PC-3 (cell line): ENCODE measurements around the gene C5orf63. TPM values are rescaled to one million over a fixed set of nuclear protein-coding genes. Genes with fewer than 3 reads are reported as not detected.

Source experiments
- ATAC-seq: fragments of 200-7000 bp; cut with Tn5 transposase; 2 replicates; pipeline ENCODE4 v1.9.1; 2020; ENCODE audit warnings: mild to moderate bottlenecking, moderate library complexity
- BruUV-seq: library from RNA; stranded (reverse); fragments of 400-500 nt; replicated peaks from 2 replicates; lab custom pipeline; 2021; lab: Mats Ljungman, UMichigan
- CTCF ChIA-PET: fragments of 300-600 bp; sonication (Branson Sonifier 250); formaldehyde crosslinking; loops from one replicate; lab custom pipeline; 2022; ENCODE audit warnings: antibody characterized with exemption; lab: Charles Lee
- POLR2A ChIA-PET: fragments of 300-600 bp; sonication (Branson Sonifier 250); formaldehyde crosslinking; loops from one replicate; lab custom pipeline; 2022; ENCODE audit warnings: antibody characterized with exemption; ENCODE audit not compliant: unreplicated experiment; lab: Charles Lee
- DNase-seq: peaks from one replicate; pipeline ENCODE4 v3.0.0-alpha.2; 2015
- H2AFZ ChIP-seq: fragments of 300-600 bp; sonication (generic); 2 replicates; pipeline ENCODE4 v1.6.0; 2016; ENCODE audit warnings: antibody characterized with exemption, low read length
- H3F3A ChIP-seq: fragments of 300-600 bp; sonication (generic); one replicate; pipeline ENCODE4 v1.6.0; 2017; ENCODE audit warnings: antibody characterized with exemption, low read length, control low read depth, mild to moderate bottlenecking; ENCODE audit not compliant: unreplicated experiment
- H3K27ac ChIP-seq: fragments of 300-600 bp; sonication (generic); 2 replicates; pipeline ENCODE4 v1.5.1; 2016; ENCODE audit warnings: mild to moderate bottlenecking, low read length
- H3K27me3 ChIP-seq: fragments of 300-600 bp; sonication (generic); 2 replicates; pipeline ENCODE4 v1.6.1; 2016; ENCODE audit warnings: low read length, mixed read lengths
- H3K36me3 ChIP-seq: fragments of 300-600 bp; sonication (generic); 2 replicates; pipeline ENCODE4 v1.6.1; 2016; ENCODE audit warnings: low read depth, mixed run types, low read length, mixed read lengths
- H3K4me1 ChIP-seq: fragments of 300-600 bp; sonication (generic); 2 replicates; pipeline ENCODE4 v1.5.1; 2016; ENCODE audit warnings: low read length; ENCODE audit not compliant: insufficient read depth
- H3K4me2 ChIP-seq: fragments of 300-600 bp; sonication (generic); 2 replicates; pipeline ENCODE4 v1.6.0; 2016; ENCODE audit warnings: low read length
- H3K4me3 ChIP-seq: fragments of 300-600 bp; sonication (generic); 2 replicates; pipeline ENCODE4 v1.5.1; 2016; ENCODE audit warnings: mild to moderate bottlenecking, low read length, mixed read lengths
- H3K79me2 ChIP-seq: fragments of 300-600 bp; sonication (generic); 2 replicates; pipeline ENCODE4 v1.6.1; 2017; ENCODE audit warnings: low read length, mixed read lengths
- H3K9ac ChIP-seq: fragments of 300-600 bp; sonication (generic); 2 replicates; pipeline ENCODE4 v1.6.0; 2016; ENCODE audit warnings: mild to moderate bottlenecking, low read length
- H3K9me2 ChIP-seq: fragments of 300-600 bp; sonication (generic); replicated peaks from 2 replicates; pipeline ENCODE4 v1.6.1; 2016; ENCODE audit warnings: mixed run types, low read length, mixed read lengths
- H3K9me3 ChIP-seq: fragments of 300-600 bp; sonication (generic); 2 replicates; pipeline ENCODE4 v1.6.1; 2016; ENCODE audit warnings: low read length, mixed read lengths
- H4K20me1 ChIP-seq: fragments of 300-600 bp; sonication (generic); 2 replicates; pipeline ENCODE4 v1.6.1; 2016; ENCODE audit warnings: low read length, mixed read lengths
- CTCF ChIP-seq: fragments of 300-600 bp; sonication (generic); conservative IDR thresholded peaks from 2 replicates; pipeline ENCODE4 v1.5.1; 2017; ENCODE audit warnings: antibody characterized with exemption, low read depth, mild to moderate bottlenecking, low read length
- EZH2 ChIP-seq: fragments of 300-600 bp; sonication (generic); IDR thresholded peaks from one replicate; pipeline ENCODE4 v1.6.1; 2017; ENCODE audit warnings: antibody characterized with exemption, mild to moderate bottlenecking, low read length; ENCODE audit not compliant: unreplicated experiment
- EZH2phosphoT487 ChIP-seq: fragments of 300-600 bp; sonication (generic); IDR thresholded peaks from 2 replicates; pipeline ENCODE4 v1.6.1; 2018; ENCODE audit warnings: mild to moderate bottlenecking, antibody characterized with exemption, low read length, borderline replicate concordance
- intact Hi-C: fragments of 100-400 bp; cut with micrococcal nuclease; formaldehyde crosslinking; loops from 2 replicates; pipeline ENCODE4 v1.9.0; 2023
- total RNA-seq: library from RNA; depleted of rRNA; stranded (reverse); fragments of >200 nt; gene quantifications from 2 replicates; pipeline ENCODE4 v1.2.3, GENCODE V29; 2014

The C5orf63 gene
- total RNA-seq, 1 experiment from 2014 or later, result 3.7 TPM

- Histone ChIP-seq H2AFZ (no peak overlapping the region), H3K27ac (no peak overlapping the region), H3K4me2 (no peak overlapping the region), H3K4me3 (no peak overlapping the region), H3F3A (no peaks in the 10 kb centered on the region), H3K9me3 (no peaks in the 10 kb centered on the region), H4K20me1 (no peaks in the 10 kb centered on the region), H3K79me2 (no peaks in the 10 kb centered on the region), H3K36me3 (no peaks in the 10 kb centered on the region), H3K9ac (no peak overlapping the region), H3K4me1 (peaks cover 15% of the 10 kb centered on the region), H3K27me3 (no peaks in the 10 kb centered on the region), H3K9me2 (no peaks in the 10 kb centered on the region)
- TF ChIP-seq EZH2, result no peak
- TF ChIP-seq EZH2phosphoT487, result no peak
- TF ChIP-seq CTCF, result no peak
- ChIA-PET POLR2A (no interaction called here), CTCF (no interaction called here)
- DNase-seq (no peak), ATAC-seq (no peak)
- no TSS peak for BruUV-seq
- intact Hi-C loops, result no loop called here
These were observed 34.8 kb downstream of the C5orf63 start for GRCh38 chr5:127038550-127038949.

- Histone ChIP-seq H3K27me3 (no peaks in the 10 kb centered on the region), H3K9me3 (no peaks in the 10 kb centered on the region), H3K27ac (no peak overlapping the region), H3K4me2 (no peak overlapping the region), H3K4me1 (peaks cover 19% of the 10 kb centered on the region), H3K9ac (no peak overlapping the region), H3F3A (no peaks in the 10 kb centered on the region), H4K20me1 (no peaks in the 10 kb centered on the region), H3K9me2 (no peaks in the 10 kb centered on the region), H3K79me2 (no peaks in the 10 kb centered on the region), H2AFZ (no peak overlapping the region), H3K36me3 (no peaks in the 10 kb centered on the region), H3K4me3 (no peak overlapping the region)
- intact Hi-C loops, result no loop called here
- ATAC-seq (no peak), DNase-seq (no peak)
- TF ChIP-seq CTCF, result no peak
- TF ChIP-seq EZH2phosphoT487, result no peak
- TF ChIP-seq EZH2, result no peak
- ChIA-PET POLR2A (no interaction called here), CTCF (interaction anchor here (0.6 kb wide), 1 partner anchor 11 kb away, joined by 3 read pairs; no protein-coding TSS in a partner anchor)
- BruUV-seq, result no TSS peak
These were observed 41.5 kb downstream of the C5orf63 start for GRCh38 chr5:127031863-127032232.

- ChIA-PET CTCF (interaction anchor here (0.6 kb wide), 1 partner anchor 12 kb away, joined by 3 read pairs; no protein-coding TSS in a partner anchor), POLR2A (interaction anchor here (0.6 kb wide), 1 partner anchor 175 kb away, joined by 6 read pairs; no protein-coding TSS in a partner anchor)
- Histone ChIP-seq H3K36me3 (no peaks in the 10 kb centered on the region), H2AFZ (peak overlapping the region; percentile 98), H3K79me2 (no peaks in the 10 kb centered on the region), H3K4me3 (peak overlapping the region; percentile 91), H4K20me1 (no peaks in the 10 kb centered on the region), H3F3A (no peaks in the 10 kb centered on the region), H3K9ac (peak overlapping the region; percentile 46; the same call in 1 of the 2 replicates), H3K4me1 (peaks cover 19% of the 10 kb centered on the region), H3K4me2 (peak overlapping the region; percentile 100), H3K9me2 (no peaks in the 10 kb centered on the region), H3K9me3 (no peaks in the 10 kb centered on the region), H3K27me3 (no peaks in the 10 kb centered on the region), H3K27ac (no peak overlapping the region)
- no peak for ATAC-seq
- intact Hi-C loops, result no loop called here
- TF ChIP-seq EZH2 (no peak), EZH2phosphoT487 (no peak), CTCF (no peak)
- no TSS peak for BruUV-seq
- no peak for DNase-seq
These were observed 42.0 kb downstream of the C5orf63 start for GRCh38 chr5:127031147-127031862.
